Stimulated activated CD8-positive, alpha-beta memory T cell treated with anti-CD3 and anti-CD28 coated beads, Interleukin-2, amount 100 ng/mL, for 48 hours (primary cell): ENCODE measurements around the gene NELL2.
"Not testable (repeated sequence)": the region's sequence is repeated elsewhere in the genome, so short reads cannot be mapped to it uniquely, and the experiment has no call there.

Experiments
- DNase-seq, 2 donors: peaks; one replicate each; pipeline ENCODE4 v3.0.0-alpha.2; 2020; ENCODE audit warnings: low read depth in 2 of 2

Gene NELL2

DNA sequence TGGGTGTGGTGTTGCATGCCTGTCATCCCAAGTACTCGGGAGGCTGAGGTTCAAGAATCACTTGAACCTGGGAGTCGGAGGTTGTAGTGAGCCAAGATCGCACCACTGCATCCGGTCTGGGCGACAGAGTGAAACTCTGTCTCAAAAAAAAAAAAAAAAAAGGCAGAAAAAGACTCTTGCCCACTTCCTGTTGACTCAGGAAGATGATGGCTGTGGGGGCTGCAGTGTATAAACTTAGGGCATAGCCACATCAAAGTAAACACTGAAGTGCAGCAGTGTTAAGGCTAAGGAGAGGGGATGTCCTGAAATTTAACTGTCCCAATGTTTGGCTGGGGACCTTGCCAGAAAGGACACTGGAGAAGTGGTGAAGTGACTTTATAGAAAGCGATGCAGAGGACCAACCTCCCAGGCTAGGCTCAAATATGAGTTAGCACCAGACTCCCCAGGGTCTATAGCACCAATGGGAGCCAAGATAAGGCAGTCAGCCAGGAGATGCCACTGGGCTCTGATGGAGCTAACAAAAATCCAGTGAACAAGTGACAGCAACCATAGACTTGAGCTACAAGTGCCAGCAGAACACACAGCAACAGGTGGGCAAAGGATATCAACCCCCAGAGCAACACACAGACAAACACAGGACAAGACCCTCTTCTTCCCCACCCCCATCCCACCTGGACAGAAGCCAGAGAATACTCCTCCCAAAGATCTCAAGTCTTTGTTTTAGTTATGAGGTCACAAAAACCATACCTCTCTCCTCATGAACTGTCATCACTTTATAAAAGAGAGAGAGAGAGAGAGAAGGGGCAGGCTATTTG, 28.0 kb downstream of the NELL2 start:
- DNase-seq = peak in 1 of 2 donors; percentile 24

DNA sequence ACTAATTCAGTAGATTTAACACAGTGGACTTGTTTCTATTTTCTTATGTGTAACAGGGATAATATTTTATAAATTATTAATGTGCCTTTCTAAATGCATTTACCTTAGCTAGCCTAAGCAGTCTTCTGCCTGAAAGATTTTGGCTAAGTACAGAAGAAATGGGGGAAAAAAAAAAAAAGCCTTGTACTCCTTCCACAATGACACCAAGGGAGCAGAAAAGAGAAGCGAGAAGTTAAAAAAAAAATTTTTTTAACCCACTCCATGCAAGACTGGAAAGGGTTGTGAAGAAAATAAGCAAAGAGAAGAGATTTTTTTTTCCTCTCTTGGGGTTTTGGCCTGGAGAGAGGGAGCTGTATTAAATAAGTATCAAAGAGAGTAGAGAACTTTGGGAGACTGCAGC, 28.7 kb downstream of the NELL2 start:
- no peak for DNase-seq

DNA sequence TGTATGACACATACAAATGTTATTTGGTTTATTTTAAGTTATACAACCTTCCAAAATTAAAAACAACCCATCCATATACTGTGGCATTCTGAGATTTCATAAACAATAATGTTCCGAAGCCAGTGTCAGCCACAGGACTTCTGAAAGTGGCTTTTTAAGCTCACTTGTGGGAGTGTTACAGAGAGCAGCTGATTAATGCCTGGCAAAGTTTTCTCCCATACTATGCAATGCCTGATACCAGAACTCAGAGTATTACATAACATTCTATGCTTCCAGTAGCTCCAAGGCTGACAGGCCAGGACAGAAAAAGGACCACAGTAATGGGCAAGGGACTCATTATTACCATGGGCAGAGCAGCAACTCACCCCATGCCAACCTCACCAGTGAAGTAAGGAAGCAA, 29.3 kb downstream of the NELL2 start:
- DNase-seq = no peak

DNA sequence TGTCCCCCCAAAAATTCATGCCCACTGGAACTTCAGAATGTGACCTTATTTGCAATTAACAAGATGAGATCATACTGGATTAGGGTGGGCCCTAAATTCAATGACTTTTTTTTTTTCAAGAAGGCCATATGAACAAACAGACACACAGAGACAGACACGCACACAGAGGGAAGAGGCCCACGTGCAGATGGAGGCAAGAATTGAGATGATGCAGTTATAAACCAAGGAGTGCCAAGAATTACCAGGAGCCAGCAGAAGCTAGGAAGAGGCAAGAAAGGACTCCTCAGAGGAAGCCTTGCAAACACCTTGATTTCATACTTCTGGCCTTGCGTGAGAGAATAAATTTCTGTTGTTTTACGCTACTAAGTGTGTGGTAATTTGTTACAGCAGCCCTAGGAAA, 33.4 kb downstream of the NELL2 start:
- DNase-seq = no peak

DNA sequence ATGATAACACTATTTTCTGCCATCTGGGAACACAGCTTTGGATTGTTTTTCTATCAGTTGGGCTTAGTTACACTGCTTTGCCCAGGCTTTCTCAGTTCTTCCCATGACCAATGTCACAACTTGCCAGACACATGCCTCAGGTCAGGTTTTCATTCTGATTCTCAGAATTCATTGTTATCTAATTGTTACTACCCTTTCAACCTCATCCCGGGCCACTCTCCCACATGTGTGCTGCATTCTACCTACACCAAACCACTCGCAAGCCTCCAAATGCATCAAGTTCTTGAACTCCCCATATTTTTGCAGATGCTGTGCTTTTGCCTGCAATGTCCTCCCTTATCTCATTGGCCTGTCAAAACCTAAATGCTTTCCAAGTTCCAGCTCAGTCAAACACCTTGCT, 36.3 kb downstream of the NELL2 start:
- DNase-seq = no peak

DNA sequence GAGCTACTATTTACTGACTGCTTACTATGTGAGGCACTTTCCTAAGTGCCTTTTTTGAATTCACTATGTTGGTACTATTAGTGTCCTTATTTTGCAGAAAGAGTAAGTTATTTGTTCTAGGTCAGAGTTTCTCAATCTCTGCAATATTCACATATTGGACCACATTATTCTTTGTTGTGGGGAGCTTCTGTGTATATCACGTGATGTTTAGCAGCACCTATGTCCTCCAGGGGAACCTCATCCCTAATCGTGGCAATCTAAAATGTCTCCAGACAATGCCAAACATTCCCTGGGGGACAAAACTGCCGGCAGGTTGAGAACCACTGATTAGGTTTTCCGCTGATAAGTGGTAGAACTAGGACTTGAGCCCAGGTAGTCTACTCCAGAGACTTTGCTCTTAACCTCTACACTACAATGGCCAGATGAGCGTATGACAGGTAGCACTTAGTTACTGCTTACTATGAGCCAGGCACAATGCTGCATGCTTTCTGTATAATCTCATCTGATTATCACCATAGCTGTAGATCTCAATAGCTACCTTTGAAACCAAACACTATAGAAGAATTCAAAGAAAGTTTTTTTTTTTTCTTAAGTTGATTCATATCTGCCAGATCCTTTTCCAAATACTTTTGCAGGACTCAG, 38.9 kb downstream of the NELL2 start:
- DNase-seq = no peak

DNA sequence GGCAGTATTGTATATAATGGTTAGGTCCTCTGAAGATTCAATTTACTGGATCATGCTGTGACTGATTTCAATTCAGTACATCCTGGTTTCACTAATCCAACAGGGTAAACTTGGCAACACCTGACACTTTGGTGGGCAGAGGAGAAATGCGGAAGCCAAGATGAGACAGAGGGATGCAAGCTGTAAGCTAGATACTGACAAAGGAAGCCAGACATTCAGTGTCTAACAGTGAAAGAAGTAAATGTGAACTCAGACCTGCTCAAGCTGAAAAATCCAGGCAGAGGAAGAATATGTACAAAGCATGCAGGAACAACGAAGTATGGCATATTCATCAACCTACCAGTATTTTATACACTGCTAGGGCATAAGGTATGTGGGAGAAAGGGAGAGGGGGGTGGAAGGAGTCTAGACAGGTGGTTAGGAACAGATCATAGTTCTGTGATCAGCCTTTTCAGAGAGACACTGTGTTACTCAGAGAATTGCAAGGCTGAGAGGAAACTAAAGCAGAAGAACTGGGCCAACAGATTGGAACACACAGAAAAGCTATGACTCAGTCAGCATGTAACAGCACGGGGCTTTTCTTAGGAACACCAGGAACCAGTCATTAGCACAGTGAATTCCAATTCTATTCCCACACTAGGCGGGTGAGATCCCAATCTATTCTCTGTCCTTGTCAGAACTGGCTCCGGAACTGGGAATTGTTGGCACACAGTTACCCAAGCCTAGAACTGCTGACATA, 40.3 kb downstream of the NELL2 start:
- no peak for DNase-seq

DNA sequence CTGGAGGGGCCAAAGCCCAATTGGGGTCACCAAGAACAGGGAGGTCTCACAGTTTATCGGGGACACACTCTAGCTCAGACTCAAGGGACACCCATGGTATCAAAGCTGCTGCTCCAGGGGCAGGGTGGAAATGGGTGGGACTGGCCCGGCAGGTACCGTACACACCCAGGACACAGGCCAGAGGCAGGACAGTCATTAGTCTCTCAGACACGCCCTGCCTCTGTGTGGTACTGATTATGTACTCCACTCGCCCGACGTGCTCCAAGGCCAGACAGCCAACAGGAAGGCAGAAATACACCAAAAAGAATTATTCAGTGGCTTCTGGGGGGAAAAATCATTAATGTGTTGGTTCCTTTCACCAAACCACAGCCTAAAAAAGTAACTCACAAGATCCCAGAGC, 41.1 kb downstream of the NELL2 start:
- DNase-seq = not testable (repeated sequence)

DNA sequence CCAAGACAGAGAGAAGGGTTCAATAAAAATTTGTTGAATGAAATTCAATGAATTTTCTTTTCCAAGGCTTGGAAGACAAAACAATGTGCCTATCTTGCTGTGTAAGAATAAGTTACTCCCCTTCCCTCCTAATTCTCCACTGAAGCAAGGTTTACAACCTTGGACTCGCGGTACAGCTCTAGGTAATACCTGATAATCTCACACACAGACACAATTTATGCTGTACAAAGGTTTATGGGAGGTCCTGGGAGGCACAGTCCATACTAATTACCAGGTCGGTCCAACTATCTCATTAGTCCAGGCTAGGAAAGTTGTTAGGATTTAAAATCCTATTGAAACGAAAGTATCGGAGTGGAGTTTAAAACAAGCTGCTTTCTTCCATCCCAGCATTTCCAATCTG, 42.6 kb downstream of the NELL2 start:
- no peak for DNase-seq

DNA sequence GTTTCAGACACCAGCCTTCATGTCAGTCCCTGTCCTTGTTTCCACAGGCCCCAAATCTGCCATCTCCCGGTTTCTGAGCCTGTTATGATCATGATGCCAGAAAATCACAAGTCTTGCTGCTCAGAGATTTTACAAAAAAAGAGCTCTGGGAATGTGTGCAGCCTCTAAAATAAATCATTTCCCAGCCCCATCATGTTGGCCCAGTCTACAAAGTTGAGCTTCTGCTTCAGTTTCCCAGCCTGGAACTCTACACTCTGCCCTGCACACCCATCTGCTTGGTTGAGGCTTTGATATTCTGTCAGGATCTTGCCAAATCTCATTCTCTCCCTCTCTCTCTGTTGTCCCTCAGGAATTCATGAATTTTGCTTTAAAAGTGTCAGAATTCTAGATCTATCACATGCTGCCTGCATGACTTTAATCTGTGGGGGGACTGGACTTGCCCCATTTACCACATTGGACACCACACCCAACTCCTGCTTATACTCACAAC, 45.5 kb downstream of the NELL2 start:
- DNase-seq = no peak

DNA sequence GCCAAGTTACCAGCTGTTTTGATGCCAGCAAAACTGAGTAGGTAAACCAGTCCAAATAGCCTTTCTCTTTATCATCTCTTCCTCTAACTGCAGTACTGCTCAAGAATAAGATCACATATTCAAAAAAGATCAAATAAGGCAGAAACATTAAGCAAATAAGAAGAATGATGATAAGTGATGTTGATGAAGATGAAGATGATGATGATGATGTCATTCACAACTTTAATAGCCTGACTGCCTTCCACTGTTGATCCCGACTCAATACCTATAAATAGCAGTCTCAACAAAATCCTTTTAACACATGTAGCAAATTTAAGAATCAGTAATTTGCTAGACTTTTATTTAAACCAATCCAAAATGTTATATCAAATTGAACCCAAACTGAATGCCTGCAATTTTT, 47.1 kb downstream of the NELL2 start:
- DNase-seq = no peak

DNA sequence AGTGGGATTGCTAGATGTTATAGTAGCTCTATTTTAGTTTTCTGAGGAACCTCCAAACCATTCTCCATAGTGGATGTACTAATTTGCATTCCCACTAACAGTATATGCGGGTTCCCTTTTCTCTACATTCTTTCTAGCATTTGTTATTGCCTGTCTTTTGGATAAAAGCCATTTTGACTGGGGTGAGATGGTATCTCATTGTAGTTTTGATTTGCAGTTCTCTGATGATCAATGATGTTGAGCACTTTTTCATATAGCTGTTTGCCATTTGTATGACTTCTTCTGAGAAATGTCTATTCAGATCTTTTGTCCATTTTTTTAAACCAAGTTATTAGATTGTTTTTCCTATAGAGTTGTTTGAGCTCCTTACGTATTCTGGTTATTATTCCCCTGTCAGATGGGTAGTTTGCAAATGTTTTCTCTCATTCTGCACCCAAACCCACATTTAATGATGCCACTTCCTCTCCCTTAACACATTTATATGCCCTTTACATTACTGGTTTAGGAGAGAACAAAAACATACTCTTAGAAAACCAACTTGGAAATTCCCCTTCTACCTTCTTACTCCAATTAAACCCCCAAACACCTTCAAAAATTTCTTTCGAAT, 48.2 kb downstream of the NELL2 start:
- DNase-seq = no peak

DNA sequence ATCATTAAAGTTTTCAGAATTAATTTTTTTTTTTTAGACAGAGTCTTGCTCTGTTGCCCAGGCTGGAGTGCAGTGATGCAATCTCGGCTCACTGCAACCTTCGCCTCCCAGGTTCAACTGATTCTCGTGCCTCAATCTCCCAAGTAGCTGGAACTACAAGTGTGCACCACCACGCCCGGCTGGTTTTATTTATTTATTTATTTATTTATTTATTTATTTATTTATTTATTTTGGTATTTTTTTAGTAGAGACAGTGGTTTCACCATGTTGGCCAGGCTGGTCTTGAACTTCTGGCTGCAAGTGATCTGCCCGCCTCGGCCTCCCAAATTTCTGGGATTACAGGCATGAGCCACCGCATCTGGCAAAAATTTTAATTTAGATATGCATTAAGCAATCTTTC, 54.4 kb downstream of the NELL2 start:
- DNase-seq = not testable (repeated sequence)

DNA sequence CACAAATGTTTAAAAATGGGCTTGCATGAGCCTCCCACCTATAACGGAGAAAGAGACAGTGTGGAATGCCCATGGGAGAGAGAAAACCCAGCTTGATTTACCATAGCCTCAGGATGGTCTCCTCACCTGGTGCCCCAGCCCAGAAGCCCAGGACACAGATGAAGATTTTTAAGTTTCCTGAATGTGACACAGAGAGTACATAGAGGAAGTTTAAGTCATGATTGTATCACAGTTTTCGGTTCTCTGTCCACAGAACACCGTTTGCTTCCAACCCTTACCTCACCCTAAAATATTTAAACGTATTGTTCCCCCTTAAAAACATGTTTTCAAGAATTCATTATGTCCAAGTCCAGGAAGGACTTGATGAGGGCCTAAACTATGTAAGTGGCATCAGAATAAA, 56.2 kb downstream of the NELL2 start:
- DNase-seq = no peak

DNA sequence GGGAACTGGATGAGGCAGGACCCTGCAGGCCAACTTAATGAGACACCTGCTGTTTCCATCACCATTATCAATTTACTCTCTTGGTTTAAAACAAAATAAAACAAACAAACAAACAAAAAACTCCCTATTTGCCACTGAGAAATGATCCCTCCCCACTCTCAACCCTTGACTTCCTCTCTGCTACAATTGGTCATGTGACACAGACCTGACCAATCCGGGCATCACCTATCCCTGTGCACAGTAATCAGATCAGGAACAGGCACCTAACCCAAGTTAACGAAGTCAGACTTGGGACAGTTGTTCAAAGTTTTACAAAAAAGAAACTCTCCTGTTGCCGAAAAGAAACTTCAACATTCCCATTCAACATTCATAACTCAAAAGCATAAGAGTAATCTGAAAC, 58.4 kb downstream of the NELL2 start:
- DNase-seq = no peak

DNA sequence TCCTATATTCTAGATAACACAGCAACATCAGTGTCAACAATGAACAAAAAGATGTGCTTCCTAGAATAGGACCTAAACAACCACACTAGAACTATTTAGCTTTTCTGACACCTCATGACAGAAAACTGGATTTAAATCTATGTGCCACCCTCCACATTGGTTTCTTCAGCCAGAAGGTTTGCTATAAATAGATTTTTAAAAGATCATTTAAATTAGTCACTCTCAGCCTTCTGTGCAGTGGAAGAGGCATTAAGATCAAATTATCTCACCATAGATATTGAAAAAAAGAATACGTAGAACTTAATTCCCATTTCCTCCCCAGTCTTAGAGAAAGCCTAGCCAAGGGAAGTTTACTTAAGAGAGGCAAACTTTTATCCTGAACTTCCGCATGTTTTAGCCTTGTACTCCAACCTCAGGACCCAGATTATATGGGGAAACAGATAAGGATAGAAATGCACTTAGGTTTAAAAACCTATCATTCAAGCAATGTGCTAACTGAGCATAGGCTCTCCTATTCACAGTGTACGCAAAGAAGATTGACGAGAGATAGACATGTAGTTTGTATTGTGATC, 59.6 kb downstream of the NELL2 start:
- DNase-seq = no peak

DNA sequence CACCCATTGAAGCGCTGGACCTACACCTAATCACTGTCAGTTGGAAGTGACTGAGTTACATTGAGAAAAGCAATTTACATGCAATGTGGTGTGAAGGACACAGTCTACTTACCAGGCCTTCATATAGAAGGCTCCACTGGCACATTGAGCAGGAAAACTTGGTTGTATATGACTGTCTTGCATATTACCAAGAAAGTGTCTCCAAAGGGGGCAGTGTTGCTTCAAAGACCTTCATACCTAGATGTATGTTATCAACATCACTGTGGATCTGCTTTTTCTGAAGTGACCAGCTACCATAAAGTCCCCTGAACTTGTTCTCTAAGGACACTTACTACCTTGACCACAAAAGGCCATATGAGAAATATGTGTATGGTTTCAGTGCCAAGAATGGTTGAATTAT, 64.1 kb downstream of the NELL2 start:
- no peak for DNase-seq

DNA sequence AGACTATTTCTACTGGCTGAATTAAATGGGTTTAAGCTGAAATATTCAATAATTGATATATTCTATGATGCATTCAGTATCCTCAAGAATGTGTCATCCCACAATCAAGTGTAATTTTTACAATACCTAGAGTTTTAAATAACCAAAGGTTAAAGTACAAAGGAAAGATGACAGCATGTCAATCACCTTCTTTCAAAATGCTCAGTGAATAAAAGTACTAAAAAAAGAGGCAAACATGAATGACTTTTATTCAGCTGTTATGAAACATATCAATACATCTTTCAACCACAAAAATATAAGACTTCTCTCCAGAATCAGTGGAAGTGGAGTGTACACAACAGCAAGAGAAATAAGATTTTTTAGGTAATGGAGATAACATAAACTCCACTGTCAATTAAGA, 72.0 kb downstream of the NELL2 start:
- no peak for DNase-seq

DNA sequence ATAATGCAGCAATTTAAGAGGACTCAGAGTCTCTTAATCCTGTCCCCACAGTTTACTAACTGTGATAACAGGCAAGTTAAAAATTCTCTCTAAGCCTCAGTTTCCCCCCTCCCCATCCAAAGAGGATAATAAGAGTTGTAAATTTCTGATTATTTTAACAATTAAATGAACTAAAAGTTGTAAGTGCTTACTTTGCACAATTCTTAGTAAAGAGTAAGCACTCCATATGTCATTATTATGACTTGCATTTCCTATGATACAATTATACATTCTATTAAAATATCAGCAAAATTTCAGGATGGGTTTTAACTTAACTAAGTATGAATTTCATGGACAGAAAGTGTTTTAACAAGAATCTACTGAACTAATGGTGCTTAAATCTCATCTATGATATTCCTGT, 80.1 kb downstream of the NELL2 start:
- no peak for DNase-seq

DNA sequence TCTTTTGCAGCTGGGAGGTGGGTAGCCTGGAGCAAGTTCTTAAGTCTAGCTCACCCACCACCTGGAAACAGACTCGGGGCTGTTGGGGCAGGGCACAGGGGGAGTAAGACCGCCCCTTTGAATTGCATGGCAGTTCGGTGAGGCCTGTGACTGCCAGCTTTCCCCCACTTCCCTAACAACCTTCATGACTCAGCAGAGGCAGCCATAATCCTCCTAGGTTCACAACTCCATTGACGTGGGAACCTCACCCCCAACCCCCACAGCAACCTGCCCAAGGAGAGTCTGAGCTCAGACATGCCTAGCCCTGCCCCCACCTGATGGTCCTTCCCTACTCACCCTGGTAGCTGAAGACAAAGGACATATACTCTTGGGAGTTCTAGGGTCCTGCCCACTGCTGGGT, 87.4 kb downstream of the NELL2 start:
- DNase-seq = no peak

DNA sequence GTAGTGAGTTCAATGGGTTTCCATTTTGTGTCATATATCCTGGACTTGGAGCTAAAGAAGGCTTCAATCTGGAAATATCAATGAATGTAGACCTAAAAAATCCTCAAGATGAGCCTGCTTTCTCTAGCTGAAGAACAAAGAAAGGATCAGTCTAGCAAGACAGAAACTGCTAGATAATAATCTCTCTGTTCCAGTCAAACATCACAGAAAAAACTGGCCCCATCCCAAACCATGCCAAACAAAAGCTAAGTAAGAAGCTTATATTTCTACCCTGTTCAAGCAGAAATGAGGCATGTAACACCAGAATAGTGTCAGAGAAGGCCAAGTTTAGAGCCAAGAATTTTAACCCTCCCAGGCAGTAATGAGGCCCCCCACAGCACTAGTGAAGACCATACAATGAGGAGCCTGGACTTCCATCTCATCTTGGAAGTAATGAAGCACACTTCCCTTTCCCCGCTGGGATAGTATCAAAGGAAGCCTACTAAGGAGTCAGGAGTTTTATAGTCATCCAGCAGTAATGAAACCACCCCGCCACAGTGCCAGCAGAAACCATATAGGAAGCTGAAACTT, 95.8 kb downstream of the NELL2 start:
- DNase-seq = no peak

DNA sequence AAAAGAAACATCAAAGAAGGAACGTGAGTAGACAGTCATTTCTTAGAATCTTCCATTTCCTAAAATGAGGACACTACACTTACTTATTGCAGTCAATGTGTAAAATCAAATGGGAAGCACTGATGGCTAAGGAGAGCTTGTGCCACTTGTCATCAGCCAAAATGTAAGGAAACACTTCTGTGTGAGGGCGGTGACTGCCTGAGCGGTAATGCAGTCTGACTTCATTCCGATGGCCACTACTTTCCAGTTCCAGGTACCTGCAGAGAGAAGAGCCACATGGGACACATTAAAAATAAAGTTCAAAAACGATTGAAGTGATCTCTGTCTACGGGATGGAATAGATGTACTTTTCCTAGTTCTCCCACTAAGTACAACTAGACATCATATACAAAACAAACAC, 96.3 kb downstream of the NELL2 start:
- DNase-seq = no peak
